ENCODE results near the gene SMARCB1.

The SMARCB1 gene

DNA sequence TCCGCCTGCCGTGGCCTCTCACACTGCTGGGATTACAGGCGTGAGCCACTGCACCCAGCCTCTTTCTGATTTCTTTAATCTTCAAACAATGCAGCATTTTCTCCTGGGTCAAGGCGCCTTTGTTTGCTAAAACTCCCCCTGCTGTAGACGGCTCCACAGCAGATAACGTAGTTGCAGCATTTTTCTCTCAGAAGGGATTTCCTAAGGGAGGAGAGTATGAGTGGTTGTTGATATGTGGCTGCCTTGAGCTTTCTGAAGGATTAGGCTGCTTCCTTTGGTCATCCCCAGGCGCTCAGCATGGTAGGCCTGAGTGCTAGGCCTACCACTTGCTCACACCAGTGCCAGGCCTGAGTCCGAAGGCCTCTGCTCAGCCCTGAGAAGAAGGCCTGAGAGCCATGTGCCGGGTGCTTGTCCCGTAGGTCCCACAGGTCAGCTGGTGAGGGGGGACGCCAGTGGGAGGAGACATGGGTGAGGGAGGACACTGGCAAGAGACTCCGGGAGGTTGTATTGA, 18.1 kb downstream of the SMARCB1 start:
- no peak for DNase-seq

DNA sequence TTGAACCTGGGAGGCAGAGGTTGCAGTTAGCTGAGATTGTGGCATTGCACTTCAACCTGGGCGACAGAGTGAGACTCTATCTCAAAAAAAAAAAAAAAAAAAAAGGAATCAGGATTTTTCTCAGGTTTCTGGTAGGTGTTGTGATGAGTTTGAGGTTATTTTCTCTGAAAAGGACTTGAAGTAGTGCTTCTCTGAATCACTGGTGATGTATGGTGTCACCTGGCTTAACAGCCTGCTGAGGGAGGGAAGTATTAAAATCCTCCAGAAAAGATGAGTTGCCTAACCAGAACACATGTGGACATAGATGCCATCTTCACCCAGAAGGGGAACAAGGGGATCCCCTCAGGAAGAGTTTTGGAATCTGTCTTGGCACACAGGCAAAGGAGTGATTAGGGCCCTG, 20.1 kb downstream of the SMARCB1 start:
- no peak for DNase-seq

GRCh38 chr22:23812378-23812777, 25.6 kb downstream of the SMARCB1 start:
- DNase-seq, result no peak

DNA sequence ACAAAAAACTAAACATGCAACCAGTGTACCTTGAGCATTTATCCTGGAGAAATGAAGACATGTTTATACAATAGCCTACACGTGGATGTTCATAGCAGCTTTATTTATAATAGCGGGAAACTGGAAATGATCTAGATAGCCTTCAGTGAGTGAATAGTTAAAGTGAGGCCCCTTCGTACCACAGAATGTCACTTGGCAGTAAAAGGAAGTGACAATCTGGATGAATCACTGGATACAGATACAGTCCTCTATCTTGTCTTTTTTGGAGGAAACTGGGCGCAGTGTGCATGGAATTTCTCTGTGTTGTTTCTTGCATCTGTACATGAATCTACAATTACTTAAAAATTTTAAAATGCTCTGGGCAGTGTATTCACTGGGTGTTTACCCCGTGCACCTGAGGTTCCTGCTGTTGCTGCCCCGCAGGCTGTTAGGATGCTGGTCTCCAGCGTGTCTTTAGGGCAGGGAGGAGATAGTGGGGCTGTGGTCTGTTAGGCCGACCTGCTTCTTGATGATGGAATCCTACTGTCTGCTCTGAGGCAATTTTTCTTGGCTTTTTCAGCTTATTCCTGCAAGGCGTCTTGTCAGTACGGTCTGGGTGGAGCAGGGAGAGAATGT, 28.9 kb downstream of the SMARCB1 start:
- no peak for DNase-seq

DNA sequence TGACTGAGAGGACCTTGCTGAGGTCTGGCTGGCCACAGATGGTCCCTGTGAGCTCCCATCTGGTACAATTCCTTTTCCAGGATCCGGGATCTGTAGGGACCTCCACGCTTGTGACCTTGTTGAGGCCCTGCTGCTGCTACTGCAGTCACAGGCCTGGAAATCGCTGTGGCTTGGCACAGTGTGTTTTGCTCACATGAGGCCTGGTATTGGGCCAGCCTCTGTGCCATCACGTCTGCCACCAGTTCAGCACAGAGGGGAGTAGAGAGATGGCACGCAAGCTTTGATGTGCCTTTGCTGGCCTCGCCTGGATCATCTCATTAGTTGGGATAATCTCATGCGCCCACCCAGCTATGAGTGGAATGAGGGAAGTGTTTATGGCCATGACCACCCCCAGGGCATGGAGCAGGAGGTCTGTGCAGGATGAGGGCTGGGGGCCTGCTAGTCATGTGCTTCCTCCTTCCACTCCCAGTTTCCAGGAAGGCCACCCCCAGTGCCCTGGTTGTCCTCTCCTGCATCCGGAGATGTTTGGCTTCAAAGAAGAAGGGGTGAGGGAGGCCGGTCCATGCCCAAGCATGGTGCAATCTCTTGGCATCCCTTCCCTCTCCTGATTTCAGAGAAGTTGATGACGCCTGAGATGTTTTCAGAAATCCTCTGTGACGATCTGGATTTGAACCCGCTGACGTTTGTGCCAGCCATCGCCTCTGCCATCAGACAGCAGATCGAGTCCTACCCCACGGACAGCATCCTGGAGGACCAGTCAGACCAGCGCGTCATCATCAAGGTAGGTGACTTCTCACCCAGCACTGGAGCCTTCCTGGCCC, 29.6 kb downstream of the SMARCB1 start:
- DNase-seq, result no peak

- no peak for DNase-seq
These were observed 30.4 kb downstream of the SMARCB1 start for GRCh38 chr22:23817146-23817545.

GRCh38 chr22:23818541-23818940, 31.8 kb downstream of the SMARCB1 start:
- DNase-seq, result no peak

DNA sequence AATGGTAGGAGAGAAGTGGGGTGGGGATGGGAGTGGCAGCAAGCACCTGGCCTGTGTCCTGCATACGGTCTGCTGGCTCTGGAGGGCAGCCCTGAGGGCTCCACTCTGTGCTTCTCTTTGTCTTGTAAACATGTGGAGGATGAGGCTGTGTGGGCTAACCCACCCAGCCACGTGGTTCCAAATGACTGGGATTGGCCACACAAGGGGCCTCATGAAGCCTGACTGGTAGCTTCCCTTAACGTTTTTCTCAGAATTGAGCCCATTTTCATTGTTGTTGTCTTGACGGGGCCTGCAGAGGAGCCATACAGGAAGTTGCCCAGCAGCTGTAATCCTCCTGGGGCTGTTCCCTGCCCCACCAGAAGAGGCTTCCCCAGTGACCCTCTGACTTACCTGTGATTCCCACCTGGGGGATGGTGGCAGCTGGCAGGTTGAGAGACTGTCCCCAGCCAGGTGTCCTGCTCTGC, 34.0 kb downstream of the SMARCB1 start:
- DNase-seq, result no peak

- no peak for DNase-seq
These were observed 35.4 kb downstream of the SMARCB1 start for GRCh38 chr22:23822101-23822671.

GRCh38 chr22:23823331-23823791, 36.6 kb downstream of the SMARCB1 start:
- no peak for DNase-seq

- no peak for DNase-seq
These were observed 37.9 kb downstream of the SMARCB1 start for GRCh38 chr22:23824476-23825245.

- DNase-seq, result no peak
These were observed 38.6 kb downstream of the SMARCB1 start for GRCh38 chr22:23825246-23825905.

GRCh38 chr22:23826510-23827350, 40.0 kb downstream of the SMARCB1 start:
- no peak for DNase-seq

- no peak for DNase-seq
These were observed 40.7 kb downstream of the SMARCB1 start for GRCh38 chr22:23827351-23827995.

- no peak for DNase-seq
These were observed 42.3 kb downstream of the SMARCB1 start for GRCh38 chr22:23828800-23829680.

DNA sequence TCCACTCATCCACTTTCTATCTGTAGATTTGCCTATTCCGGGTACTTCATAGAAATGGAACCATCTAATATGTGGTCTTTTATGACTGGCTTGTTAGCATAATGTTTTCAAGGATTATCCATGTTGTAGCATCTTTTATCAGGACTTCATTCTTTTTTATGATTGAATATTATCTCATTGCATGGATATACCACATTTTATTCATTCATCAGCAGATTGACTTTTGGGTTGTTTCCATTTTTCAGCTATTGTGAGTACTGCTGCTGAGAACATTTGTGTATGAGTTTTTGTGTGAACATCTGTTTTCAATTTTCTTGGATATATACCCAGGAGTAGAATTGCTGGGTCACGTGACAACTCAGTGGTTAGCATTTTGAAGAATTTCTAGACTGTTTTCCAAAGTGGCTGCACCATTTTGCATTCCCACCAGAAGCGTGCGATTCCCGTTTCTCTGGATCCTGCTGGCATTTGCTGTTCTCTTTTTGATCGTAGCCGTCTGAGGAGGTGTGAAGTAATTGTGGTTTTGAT, 43.1 kb downstream of the SMARCB1 start:
- no peak for DNase-seq

DNA sequence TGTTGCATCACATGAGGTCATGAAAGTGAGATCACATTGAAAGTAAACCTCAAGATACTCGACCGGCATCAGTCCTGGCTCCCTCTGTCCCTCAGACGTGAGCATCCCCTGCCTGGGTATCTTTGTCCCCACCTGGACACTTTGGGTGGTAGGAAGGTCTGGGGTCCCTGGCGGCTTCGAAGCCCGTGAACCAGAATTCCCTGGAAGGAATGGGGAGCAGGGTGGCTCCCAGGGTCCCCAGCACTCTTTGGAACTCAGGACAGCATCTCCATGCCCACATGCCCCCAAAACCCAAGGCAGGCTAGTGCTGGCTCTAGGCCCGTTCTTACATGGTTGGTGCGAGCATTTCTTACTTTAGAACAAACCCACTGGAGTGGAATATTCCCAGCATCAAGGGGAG, 44.5 kb downstream of the SMARCB1 start:
- DNase-seq, result no peak

- DNase-seq, result no peak
These were observed 45.0 kb downstream of the SMARCB1 start for GRCh38 chr22:23831781-23832180.

DNA sequence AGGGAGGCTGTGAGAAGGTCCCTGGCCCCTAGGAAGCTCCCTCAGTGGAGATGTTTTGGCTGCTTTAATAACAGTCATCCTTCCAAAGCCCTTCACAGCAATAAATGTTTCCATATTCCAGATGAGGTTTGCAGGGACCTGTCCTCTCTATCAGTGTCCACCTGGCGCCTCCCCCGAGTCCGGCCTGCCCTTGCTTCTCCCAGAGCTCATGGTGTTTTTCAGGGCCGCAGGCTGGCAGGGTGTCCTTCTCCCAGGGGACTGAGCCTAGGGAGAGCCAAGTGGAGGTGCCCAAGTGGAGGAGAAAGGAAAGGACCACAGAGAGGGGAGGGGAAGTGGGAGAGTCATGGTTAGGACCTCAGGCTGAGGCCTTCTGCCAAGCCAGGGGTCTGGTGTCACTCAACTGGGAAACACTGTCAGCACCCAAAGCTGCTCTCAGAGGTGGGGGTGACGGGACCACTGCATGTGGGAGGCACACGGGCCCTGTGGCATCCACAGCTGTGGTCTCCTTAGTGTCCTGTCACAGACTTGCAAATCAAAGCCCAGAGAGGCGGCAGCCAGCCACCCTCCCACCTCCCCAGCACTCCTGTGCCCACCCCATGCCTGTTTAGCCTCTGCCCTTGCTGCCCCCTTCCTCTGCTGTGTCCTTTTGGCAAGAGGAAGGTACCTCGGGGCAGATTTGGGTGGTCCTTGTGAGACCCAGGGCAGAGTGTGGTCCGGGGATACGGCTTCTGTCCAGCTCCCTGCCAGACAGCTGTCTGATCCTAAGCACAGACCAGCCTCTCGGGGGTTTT, 45.7 kb downstream of the SMARCB1 start:
- no peak for DNase-seq
